Measurements from ENCODE around the gene SIRPD.
"Not testable (repeated sequence)": the region's sequence is repeated elsewhere in the genome, so short reads cannot be mapped to it uniquely, and the experiment has no call there.

SIRPD gene

DNA sequence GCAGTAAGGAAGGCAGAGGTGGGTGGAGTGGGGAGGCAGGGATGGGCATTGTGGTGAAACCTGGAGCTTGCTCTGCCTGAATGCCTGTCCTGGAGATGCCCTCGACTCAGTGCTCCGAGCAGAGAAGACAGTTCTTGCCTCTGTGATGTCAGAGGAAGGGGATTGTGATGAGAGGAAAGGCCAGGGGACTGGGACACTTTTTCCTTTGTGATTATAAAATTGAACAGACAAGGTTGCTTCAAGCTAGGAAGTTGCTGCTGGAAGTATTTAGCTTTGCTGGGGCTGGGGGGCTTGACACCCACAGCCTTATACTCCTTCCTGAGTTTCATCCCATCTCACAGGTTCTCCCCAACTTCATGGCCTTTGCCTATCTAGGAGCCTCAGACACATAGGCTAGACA is at the start of gene SIRPD:
SIRPD (minus strand) TSS at position 101 of the 400 bp plus-strand sequence; CDS start at position 49, 52 bp downstream.
- no peak for DNase-seq

DNA sequence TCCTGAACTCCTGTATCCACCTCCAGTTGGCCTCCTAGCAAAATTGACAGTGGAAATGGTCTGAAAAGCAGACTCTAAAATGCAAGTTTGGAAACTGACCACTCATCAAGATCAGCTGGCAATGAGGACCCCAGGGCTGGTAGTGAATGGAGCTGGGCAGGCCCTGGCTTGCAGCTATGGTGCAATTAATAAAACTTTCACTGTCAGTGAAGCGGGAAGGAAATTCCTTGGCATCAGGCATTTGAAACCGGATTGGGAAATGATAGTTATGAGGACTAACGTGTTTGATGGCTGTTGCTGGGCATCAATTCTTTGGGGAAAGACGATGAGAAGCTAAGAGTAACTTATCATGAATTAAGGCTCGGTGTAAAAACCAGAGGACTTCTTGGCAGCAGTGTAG is 43.2 kb upstream of the SIRPD start:
- no peak for DNase-seq

DNA sequence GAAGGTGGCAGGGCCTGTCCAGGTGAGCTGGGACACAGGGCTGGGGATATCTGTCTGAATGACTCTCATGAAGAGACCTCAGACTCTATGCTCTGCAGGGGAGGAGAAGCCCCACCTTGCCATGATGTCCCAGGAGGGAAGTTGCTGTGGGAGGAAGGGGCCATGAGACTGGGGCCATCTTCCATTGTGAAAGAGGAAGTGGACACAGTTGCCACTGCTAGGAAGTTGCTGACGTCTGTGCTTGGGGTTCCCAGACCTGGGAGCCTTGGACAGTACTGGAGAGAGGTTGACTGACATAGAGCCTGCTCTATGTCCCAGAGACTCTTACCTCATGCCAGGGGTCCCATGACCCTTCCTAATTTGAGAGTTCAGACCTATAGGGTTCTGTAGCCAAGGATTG is 37.8 kb upstream of the SIRPD start:
- no peak for DNase-seq

DNA sequence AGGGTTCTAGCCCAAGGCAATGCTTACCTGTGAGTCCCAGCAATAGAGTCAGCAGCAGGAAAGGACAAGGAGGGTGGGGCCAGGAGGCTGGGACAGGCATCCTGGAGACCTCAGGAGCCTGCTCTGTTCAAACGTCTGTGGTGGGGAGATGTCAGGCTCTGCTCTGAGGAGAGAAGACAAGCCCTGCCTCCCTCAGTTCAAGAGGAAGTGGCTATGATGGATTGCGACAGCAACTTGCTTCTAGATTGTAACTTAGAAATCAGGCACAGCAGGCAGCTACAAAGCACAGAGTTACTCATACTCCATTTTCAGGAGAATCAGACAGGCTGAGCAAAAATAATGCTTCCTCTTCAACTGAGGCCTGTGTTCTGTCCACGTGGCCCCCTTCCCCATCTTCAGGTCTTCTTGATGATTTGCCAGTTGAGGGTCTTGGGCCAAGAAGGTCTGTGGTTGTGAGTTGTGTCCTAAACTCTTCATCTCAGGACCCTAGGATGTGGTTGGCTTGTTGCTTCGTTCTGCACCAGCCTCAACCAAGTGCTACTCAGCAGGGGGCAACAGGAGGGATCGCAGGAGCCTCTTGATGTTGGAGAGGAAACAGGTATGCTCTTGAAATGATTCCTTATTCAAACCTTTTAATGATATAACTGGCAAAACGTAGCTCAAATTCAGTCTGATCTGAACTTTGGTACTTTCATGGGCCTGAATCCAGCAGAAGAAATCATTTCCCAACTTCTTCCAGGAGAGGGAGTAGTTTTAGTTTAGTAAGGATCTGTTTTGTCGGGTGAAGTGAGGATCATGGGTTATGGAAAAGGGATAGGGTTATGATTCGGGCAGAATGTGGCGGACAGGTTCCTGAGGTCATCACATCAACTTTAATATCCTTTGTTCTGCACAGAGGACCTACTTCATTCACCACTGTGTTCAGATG is 31.3 kb upstream of the SIRPD start:
- no peak for DNase-seq

DNA sequence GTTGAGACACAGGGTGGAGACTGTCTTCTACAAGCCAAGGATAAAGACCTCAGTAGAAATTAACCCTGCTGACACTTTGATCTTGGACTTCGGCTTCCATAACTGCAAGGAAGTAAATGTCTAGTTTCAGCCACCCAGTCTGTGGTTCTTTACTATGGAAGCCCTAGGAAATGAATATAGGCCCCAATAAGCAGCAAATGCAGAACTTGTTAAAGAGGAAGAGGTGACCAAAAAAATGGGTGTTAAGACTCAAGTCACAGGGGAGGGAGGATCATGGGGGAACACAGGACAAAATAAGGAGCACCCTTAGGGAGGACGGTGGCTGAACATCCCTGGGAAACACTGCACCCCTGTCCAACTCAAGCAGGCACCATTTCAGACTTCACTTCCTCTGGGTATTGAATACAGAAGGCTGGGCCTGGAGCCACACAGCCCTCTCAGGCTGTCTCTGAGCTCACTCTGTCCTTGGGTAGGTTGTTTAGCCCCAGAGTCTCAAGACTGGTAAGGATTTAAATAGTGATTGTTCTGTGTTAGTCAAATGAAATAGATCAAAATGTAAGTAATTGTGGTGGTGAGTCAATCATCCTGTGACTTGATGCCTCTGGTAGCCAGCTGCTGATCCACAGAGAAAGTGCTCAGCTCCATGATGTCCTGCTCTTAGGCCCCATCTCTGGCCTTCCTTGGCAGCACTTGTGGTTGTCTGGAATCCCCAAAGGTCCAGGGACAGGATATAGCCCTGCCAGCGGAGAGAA is 30.5 kb upstream of the SIRPD start:
- no peak for DNase-seq

DNA sequence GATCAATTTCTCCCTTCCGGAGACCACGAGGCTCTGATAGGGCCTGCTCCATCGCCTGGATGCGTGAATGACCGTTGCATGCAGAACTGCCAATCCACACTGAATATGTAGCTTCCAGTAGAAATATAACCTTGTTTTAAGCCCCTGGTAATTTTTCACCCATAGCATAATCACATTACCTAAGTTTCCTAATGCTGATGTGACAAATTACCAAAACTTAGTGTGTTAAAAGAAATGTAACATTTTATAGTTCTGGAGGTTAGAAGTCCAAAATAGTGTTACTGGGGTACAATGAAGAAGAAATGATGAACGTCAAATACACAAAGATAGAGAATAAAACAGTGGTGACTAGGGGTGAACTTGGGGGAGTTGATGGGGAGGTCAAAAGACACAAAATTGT is 22.0 kb upstream of the SIRPD start:
- no peak for DNase-seq

DNA sequence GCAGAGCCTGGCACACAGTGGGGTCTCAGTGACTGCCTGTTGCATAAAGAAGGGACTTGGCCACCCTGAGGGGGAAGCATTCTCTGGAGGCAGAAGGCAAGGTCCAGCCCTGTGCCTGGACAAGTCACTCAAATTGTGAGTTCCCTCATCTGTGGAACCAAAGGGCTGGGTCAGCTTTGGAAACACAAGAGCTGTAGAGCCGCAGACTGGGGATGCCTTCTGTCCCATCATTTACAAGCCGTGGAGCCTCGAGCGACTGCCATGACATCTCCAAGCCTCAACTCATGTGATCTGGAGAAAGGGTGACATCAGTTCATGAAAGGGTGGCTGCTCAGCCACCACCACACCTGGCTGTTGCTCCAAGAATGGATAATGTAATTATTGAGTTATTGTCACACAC is 20.4 kb upstream of the SIRPD start:
- DNase-seq, result no peak

DNA sequence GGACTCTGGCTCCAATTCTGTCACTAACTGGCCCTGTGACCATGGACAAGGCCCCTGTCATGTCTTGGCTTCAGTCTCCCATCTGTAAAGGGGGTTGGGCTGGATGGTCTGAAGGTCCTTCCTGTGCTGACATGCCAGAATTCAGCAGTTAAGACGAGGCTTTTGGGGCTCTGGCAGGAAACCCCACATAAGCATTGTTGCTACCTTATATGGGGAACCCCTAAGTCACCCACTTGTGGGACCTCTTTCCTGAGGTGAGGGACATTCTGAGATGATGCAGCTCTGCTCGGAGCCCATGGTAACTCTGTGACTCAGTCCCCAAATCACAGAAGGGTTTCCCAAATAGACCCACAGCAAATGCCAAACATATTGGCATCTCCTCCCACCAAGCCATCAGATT is 19.8 kb upstream of the SIRPD start:
- not testable (repeated sequence) for DNase-seq

DNA sequence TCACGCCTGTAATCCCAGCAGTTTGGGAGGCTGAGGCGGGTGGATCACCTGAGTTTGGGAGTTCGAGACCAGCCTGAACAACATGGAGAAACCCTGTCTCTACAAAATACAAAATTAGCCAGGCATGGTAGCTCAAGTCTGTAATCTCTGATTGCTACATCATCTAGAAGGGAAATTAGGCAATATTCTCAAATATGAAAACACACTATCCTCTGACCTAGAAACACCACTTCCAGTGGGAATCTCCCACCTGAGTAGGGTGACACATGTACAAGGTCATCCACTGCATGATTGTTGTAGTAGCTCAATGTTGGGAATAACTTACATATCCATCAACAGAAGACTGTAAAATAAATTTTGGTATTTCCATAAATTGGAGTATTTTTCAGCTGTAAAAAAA is 19.1 kb upstream of the SIRPD start:
- no peak for DNase-seq

DNA sequence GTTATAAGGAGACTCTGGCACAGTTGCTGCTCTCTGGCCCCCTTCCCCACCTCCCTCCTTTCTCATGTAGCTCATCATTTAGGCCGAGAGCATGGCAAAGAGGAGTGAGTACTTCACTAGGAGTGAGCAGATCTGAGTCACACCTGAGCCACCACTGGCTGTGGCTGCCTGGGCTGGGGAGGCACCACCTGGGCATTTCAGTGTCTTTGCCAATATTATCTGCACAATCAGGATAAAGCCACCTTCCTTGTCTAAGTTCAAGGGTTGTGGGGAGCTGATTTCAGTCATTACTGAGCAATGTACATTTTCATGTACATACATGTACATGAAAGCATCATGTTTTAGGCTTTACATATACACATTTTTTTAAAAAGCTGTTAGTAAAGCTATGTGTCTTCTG is 18.5 kb upstream of the SIRPD start:
- DNase-seq, result not testable (repeated sequence)

DNA sequence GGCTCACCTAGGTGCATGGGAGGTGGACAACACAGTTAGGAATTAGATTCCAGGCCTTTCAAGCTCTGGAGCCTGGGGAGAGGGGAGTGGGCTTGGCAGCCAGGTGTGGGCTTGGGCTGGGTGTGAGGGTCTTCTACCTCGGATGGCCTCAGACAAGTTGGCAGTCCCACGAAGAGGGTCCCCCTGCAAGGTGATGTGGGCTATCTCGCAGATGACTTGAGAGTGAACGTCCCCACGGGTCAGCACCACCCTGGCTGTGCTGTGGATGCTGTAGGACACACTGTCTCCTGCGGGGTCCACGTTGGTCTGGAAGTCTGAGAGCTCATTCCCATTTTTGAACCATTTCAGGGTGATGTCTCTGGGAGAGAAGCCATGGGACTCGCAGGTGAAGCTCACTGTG is 14.1 kb upstream of the SIRPD start:
- DNase-seq, result not testable (repeated sequence)

DNA sequence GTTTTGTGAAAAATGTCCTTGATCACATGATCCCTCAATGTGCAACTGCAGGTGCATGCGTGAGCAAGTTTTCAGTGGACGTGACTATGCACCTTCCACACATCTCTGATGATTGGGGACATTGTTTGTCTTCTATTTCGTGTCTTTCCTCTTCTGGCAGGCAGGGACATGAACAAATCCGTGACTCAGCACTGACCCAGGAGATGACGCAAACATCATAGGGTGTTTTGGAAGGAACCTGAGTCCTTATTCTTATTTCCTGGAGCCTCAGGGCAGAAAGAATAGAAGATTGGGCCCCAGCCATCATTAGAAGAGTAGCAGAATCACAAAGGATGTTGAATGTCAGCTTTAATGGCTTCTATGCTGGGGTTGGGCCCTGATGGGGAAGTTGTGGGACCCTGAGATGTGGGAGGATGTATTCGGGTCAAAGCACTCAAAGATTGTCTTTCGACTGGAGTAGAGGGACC is 11.9 kb upstream of the SIRPD start:
- no peak for DNase-seq

DNA sequence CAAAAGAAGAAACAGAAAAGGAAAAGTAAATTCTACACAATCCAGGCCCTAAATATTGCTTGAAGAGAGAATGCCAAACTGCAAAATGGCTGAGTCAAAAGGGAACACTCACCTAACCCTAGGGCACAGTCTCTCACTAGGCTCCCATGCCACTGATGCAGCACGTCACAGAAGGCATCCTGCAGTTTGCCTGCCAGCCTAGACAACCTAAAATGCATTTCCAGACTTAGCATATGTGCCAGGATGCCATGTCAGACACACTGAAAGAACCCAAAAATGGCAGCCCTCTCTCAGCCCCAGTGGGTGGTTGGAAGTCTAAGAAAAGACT is 10.6 kb upstream of the SIRPD start:
- no peak for DNase-seq

DNA sequence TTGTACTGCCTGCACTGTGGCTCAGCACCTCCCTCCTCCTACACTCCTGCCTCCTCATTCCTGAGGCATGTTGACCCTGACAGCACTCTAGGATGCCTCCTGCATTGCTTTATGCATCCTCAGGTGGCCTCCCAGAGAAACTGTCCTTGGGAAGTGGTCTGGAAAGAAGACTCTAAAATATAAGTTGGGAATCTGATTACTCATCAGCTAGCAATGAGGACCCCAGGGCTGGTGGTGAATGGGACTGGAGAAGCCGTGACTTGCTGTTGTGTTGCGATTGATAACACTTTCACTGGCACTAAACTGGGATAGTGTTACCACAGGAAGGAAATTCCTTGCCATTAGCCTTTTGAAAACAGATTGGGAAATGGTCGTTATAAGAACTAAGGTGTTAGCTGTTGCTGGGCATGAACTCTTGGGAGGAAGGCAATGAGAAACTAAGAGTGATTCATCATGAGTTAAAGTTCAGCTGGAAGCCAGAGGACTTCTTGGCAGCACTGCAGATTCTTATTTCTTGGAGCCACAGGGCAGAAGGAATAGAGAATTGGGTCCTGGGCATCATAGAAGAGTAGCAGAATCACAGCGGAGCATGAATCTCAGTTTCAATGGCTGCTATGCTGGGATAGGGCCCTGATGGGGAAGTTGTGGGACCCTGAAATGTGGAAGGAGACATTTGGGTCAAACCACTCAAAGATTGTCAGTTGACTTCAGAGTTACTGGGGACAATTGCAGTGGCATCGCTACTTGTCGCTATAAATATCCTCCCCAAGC is 10.1 kb upstream of the SIRPD start:
- DNase-seq, result no peak

DNA sequence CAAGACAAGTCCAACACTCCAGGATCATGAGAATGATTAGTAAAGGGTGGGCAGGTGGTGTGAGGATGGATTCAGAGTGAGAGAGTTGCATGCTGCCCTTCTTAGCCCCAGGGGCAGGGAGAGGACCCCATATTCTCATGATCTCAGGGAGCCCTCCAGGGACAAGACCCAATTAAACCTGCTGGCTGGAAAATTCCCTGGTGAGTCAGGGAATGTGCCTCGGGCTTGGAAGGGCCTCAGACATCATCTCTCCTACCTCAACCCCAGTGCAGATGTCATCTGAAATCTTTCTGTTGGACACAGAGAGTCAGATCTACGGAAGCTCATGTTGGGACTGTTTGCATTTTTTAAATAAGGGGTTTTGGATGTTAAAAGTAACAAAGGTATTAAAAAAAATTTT is 9.2 kb upstream of the SIRPD start:
- no peak for DNase-seq

DNA sequence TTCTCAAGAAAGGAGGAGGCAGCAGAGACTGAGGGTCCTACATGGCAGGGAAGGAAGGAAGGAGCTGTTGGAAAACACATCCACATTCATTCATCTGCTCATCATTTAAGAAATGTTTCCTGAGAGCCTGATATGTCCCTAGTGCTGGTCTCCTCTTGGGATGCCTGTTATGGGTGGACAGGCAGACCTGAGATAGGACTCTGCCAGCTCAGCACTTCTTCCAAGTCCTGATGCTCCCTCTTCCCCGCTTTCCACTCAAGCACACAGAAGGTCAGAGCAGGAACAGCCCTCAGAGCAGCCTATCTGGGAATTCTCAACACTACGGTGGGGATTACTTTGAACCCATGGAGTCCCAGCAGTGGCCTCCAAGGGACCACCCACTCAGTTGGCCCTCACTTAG is 8.0 kb upstream of the SIRPD start:
- no peak for DNase-seq

DNA sequence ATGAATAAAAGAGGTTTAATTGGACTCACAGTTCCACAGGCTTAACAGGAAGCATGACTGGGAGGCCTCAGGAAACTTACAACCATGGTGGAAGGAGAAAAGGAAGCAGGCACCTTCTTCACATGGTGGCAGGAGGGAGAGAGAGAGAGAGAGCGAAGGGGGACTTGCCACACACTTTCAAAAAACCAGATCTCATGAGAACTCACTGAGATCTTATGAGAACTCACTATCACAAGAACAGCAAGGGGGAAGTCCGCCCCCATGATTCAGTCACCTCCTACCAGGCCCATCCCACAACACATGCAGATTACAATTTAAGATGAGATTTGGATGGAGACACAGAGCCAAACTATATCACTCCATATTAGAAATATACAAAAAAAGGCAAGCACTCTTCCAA is 6.1 kb upstream of the SIRPD start:
- DNase-seq, result no peak

DNA sequence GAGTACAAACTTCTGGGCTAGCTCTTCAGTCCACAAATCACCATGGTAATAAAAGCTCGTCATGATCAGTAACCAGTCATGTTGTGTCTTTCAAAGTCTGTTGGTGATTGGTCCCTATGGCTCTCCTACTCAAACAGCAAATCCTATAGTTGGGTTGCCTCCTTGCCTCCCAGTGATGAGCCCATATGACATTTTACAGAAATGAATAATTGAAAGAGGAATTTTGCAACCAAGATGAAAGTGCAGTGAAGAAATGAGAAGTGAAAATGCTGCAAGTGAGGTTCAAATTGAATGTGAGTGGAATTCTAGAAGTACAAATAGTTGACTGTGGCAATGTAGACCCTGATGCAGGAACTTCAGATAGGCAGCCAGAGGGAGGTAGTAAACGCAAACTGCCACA is 5.1 kb upstream of the SIRPD start:
- no peak for DNase-seq

DNA sequence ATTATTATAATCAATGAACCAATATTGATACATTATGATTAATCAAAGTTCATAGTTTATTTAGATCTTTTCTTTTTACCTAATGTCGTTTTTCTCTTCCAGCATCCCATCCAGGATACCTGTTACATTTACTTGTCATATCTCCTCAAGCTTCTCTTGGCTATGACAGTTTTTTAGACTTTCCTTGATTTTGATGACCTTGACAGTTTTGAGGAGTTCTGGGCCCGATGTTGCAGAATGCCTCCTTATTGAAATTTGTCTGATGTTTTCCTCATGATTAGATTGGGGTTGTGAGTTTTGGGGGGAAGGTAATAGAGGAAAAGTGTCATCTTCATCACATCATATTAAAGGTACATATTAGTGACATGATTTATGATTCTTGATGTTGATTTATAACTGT is 3.8 kb upstream of the SIRPD start:
- DNase-seq, result no peak

DNA sequence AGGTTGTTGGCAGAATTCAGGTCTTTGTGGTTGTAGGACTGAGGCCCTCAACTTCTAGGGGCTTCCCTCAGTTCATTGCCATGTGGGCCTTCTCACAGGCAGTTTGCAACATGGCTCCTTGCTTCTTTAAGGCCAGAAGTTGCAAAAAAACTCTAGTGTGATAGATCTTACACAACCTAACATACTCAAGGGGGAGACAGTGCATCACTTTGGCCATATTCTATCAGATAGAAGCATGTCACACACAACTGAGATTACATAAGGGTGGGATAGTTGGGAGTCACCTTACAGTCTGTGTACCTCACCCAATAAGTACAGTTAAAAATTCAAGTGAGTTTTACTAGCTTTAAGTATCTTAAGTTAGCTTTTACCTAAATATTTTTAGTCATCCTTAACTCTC is 1.6 kb downstream of the SIRPD start:
- DNase-seq, result no peak

DNA sequence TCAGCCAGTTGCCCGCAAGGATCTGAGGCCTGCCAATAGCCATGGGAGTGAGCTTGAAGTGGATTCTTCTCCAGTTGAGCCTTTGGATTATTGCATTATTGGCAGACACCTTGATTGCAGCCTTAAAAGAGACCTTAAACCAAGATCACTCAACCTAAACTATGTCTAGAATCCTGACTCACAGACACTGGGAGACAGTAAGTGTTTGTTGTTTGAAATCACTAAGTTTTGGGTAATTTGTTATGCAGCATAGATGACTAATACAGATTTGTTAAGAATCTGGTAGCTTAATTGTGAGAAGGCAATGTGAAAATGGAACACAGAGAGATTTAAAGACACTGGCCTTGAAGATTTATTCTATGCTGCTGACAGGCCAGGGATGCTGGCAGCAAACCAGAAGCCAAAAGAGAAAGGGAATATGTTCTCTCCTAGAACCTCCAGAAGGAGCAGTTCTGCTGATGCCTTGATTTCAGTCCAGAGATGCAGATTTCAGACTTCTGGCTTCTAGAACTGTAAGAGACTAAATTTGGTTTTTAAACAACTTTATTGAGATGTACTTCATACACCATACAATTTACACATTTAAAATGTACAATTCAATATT is 17.6 kb downstream of the SIRPD start:
- DNase-seq, result no peak

DNA sequence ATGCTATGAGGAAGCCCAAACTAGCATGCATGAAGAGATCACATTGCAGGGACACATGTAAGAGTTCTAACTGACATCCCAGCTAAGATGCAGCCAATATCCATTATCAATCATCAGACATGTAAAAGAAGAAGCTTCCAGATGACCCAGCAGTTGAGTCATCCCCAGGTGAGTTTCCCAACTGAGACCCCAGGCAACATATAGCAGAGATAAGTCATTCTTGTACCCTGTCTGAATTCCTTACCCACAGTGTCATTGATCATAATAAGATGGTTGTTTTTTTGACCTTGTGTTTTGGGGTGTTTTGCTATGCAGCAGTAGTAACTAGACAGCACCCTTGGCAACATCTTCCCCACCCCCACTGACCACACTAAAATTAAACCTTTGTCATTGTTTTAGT is 18.9 kb downstream of the SIRPD start:
- no peak for DNase-seq

DNA sequence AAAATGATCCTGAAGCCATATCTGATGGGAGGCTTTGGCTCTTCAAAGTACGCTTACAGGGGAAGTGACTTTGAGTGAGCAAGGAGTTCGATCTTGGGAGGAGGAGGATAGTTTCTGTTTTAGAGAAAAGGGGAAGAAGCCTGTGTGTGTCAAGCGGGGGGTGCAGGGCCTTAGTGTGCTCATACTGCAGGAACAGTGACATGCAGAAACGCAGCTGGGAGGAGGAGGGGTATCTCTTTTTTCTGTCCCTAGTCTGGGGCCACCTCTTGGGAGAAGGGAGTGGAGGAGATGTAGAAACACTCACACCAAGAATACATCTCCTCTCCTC is 19.8 kb downstream of the SIRPD start:
- DNase-seq, result no peak

Measured in DMS 273 treated with DMSO at 0.1 percent for 48 hours (cell line).